ENCODE data around the gene ZSWIM2. TPM values are rescaled to one million over a fixed set of nuclear protein-coding genes. Genes with fewer than 3 reads are reported as not detected.
A peak's percentile ranks its signal among the peaks of the same experiment; 100 is the strongest.

ZSWIM2 gene
- total RNA-seq, 1 experiment from 2014 or later, result not detected

DNA sequence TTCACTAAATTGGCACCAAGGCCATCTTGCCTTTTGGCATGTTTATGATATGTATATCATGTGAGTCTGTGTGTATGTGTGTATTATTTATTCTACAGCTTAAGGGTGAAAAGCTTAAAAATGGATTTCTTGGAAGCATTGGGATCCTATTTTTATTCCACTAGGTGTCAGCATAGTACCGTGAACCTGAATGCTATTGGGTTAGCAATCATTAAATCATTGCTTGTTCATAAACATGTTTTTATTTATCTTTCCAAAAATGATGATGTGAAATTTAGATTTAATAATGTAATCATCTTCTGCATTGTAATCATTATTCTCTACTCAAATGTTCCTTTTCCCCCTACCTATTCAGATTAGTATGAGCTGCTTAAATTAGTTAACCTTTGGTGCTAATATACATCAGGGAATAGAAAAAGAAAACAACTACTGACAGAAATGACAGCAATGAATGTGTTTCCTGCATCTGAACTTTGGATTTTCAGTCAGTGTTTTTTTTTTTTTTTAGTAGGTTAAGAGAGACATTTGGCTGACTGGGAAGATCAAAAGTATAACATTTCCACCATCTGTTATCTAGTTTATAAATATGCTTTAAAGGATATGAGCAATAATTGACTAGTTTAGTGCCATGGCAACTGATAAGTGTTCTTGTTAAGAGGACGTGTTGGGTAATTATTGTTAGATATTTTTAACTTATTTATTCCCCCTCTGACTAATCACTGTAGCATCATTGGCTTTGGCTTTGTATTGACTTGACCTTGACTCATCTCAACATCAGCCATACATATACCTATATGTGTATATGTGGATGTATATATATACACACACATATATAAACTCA is 14.1 kb upstream of the ZSWIM2 start:
- Histone ChIP-seq H4K20me1 (ENCODE audit: insufficient read depth) (no peaks in the 10 kb centered on the region), H3K4me3 (replicated peaks in 1 of 2; ENCODE audit: low read depth in 1 of 2, low read length in 2 of 2) (no peak overlapping the region), H3K4me2 (ENCODE audit: low read length) (no peak overlapping the region), H3K9ac (ENCODE audit: low read length) (no peak overlapping the region), H3K27ac (ENCODE audit: low read depth, low read length) (no peak overlapping the region), H2AFZ (ENCODE audit: low read depth, low read length, poor library complexity, severe bottlenecking) (peak overlapping the region; percentile 65), H3K36me3 (ENCODE audit: control insufficient read depth in 1 of 2, insufficient read depth in 2 of 2, low read length in 2 of 2) (no peaks in the 10 kb centered on the region), H3K9me3 (ENCODE audit: control insufficient read depth in 1 of 2, insufficient read depth in 1 of 2, low read depth in 1 of 2, low read length in 2 of 2) (no peaks in the 10 kb centered on the region), H3K9me2 (ENCODE audit: insufficient read depth) (no peaks in the 10 kb centered on the region), H3K79me2 (ENCODE audit: insufficient read depth, low read length) (no peaks in the 10 kb centered on the region), H3K27me3 (ENCODE audit: insufficient read depth, low read length) (no peaks in the 10 kb centered on the region), H3K4me1 (ENCODE audit: control insufficient read depth in 1 of 2, insufficient read depth in 2 of 2, low read length in 2 of 2) (no peaks in the 10 kb centered on the region)
- ATAC-seq (peak; percentile 78), DNase-seq (ENCODE audit: low read depth, low spot score) (peak; percentile 32)
- RAD21 ChIA-PET (ENCODE audit: low non-redundant PET in 1 of 2, low total read pairs in 2 of 2, uncharacterized antibody in 2 of 2, unreplicated experiment in 2 of 2), result interaction anchor here (0.6 to 1.1 kb wide), 6 partner anchors 283 to 718 kb away, joined by 3 to 5 read pairs (median 3); partner anchors contain the start of gene CALCRL (in 2 of the 2)
- TF ChIP-seq RAD21 (IDR thresholded peaks at IDR 0.05; ENCODE audit: low read depth) (peak; percentile 87), EGR1 (IDR thresholded peaks at IDR 0.05; ENCODE audit: low read depth) (no peak), SRF (IDR thresholded peaks at IDR 0.05; ENCODE audit: low read depth) (no peak), SP1 (IDR thresholded peaks at IDR 0.05; ENCODE audit: low read depth) (no peak)
- TF ChIP-seq, protein P1, sequence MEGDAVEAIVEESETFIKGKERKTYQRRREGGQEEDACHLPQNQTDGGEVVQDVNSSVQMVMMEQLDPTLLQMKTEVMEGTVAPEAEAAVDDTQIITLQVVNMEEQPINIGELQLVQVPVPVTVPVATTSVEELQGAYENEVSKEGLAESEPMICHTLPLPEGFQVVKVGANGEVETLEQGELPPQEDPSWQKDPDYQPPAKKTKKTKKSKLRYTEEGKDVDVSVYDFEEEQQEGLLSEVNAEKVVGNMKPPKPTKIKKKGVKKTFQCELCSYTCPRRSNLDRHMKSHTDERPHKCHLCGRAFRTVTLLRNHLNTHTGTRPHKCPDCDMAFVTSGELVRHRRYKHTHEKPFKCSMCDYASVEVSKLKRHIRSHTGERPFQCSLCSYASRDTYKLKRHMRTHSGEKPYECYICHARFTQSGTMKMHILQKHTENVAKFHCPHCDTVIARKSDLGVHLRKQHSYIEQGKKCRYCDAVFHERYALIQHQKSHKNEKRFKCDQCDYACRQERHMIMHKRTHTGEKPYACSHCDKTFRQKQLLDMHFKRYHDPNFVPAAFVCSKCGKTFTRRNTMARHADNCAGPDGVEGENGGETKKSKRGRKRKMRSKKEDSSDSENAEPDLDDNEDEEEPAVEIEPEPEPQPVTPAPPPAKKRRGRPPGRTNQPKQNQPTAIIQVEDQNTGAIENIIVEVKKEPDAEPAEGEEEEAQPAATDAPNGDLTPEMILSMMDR (IDR thresholded peaks at IDR 0.05 in 2 of 3, conservative IDR thresholded peaks at IDR 0.05 in 1 of 3; ENCODE audit: borderline replicate concordance in 1 of 3, insufficient read depth in 1 of 3, low read depth in 2 of 3, low read length in 2 of 3), result peak; percentile 54 to 83 (median 61)
- CTCF ChIA-PET, result interaction anchor here (0.6 to 2.0 kb wide), 39 partner anchors 8 to 1656 kb away, joined by 3 to 50 read pairs (median 4); partner anchors contain the start of gene CALCRL
- BruUV-seq (replicated peaks), result no TSS peak
- intact Hi-C loops (cut with micrococcal nuclease), result loop anchor here (1.0 to 10.0 kb wide), 3 partner anchors 590 to 1652 kb away; no protein-coding TSS in a partner anchor
- POLR2A ChIA-PET, result no interaction called here

DNA sequence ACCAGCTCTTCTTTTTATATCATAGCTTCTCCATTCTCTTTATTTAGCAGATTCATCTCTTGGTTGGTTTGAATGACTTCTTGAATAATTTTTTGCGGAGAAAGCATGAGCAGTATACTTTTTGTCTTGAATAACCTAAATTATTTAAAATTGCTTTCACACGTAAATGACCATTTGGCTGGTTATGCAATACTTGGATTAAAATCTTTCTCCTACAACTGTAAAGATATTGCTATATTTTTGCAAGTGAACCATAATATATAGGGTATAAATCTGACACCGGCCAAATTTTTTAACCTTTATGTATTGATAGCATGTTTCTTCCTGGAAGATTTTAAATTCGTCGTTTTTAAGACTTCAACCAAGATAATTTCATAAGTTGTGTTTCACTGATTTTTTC is 6.2 kb upstream of the ZSWIM2 start:
- TF ChIP-seq TCF7L2 (IDR thresholded peaks at IDR 0.05; ENCODE audit: borderline replicate concordance, extremely low read depth, insufficient read depth, insufficient read length) (no peak), JUND (IDR thresholded peaks at IDR 0.05) (no peak), EZH2phosphoT487 (IDR thresholded peaks at IDR 0.05; ENCODE audit: borderline replicate concordance) (no peak), CEBPB (IDR thresholded peaks at IDR 0.05; ENCODE audit: low read depth) (no peak), YY1 (IDR thresholded peaks at IDR 0.05; ENCODE audit: extremely low read depth, insufficient replicate concordance, low read depth, low read length) (no peak), RAD21 (IDR thresholded peaks at IDR 0.05; ENCODE audit: low read depth) (no peak)
- TF ChIP-seq, protein P2, sequence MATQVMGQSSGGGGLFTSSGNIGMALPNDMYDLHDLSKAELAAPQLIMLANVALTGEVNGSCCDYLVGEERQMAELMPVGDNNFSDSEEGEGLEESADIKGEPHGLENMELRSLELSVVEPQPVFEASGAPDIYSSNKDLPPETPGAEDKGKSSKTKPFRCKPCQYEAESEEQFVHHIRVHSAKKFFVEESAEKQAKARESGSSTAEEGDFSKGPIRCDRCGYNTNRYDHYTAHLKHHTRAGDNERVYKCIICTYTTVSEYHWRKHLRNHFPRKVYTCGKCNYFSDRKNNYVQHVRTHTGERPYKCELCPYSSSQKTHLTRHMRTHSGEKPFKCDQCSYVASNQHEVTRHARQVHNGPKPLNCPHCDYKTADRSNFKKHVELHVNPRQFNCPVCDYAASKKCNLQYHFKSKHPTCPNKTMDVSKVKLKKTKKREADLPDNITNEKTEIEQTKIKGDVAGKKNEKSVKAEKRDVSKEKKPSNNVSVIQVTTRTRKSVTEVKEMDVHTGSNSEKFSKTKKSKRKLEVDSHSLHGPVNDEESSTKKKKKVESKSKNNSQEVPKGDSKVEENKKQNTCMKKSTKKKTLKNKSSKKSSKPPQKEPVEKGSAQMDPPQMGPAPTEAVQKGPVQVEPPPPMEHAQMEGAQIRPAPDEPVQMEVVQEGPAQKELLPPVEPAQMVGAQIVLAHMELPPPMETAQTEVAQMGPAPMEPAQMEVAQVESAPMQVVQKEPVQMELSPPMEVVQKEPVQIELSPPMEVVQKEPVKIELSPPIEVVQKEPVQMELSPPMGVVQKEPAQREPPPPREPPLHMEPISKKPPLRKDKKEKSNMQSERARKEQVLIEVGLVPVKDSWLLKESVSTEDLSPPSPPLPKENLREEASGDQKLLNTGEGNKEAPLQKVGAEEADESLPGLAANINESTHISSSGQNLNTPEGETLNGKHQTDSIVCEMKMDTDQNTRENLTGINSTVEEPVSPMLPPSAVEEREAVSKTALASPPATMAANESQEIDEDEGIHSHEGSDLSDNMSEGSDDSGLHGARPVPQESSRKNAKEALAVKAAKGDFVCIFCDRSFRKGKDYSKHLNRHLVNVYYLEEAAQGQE (IDR thresholded peaks at IDR 0.05; ENCODE audit: low read depth), result no peak
- TF ChIP-seq, protein P3, sequence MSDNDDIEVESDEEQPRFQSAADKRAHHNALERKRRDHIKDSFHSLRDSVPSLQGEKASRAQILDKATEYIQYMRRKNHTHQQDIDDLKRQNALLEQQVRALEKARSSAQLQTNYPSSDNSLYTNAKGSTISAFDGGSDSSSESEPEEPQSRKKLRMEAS (IDR thresholded peaks at IDR 0.05), result no peak
- no peaks in the 10 kb centered on the region for H3K9me2 ChIP-seq (ENCODE audit: insufficient read depth)
- DNase-seq (ENCODE audit: low read depth, low spot score) (no peak), ATAC-seq (no peak)
- H3K27ac ChIP-seq (ENCODE audit: low read depth, low read length), result no peak overlapping the region
- no peaks in the 10 kb centered on the region for H3K79me2 ChIP-seq (ENCODE audit: insufficient read depth, low read length)
- BruUV-seq (replicated peaks), result no TSS peak
- CTCF ChIA-PET, result no interaction called here
- no peak overlapping the region for H3K4me2 ChIP-seq (ENCODE audit: low read length)
- H3K4me1 ChIP-seq (ENCODE audit: control insufficient read depth in 1 of 2, insufficient read depth in 2 of 2, low read length in 2 of 2), result no peaks in the 10 kb centered on the region
- no peak overlapping the region for H3K9ac ChIP-seq (ENCODE audit: low read length)
- POLR2A ChIA-PET, result no interaction called here
- intact Hi-C loops (cut with micrococcal nuclease), result no loop called here
- no peak overlapping the region for H3K4me3 ChIP-seq (replicated peaks in 1 of 2; ENCODE audit: low read depth in 1 of 2, low read length in 2 of 2)
- no peak overlapping the region for H2AFZ ChIP-seq (ENCODE audit: low read depth, low read length, poor library complexity, severe bottlenecking)
- RAD21 ChIA-PET (ENCODE audit: low non-redundant PET in 1 of 2, low total read pairs in 2 of 2, uncharacterized antibody in 2 of 2, unreplicated experiment in 2 of 2), result no interaction called here
- no peaks in the 10 kb centered on the region for H4K20me1 ChIP-seq (ENCODE audit: insufficient read depth)
- H3K27me3 ChIP-seq (ENCODE audit: insufficient read depth, low read length), result no peaks in the 10 kb centered on the region
- no peaks in the 10 kb centered on the region for H3K36me3 ChIP-seq (ENCODE audit: control insufficient read depth in 1 of 2, insufficient read depth in 2 of 2, low read length in 2 of 2)
- H3K9me3 ChIP-seq (ENCODE audit: control insufficient read depth in 1 of 2, insufficient read depth in 1 of 2, low read depth in 1 of 2, low read length in 2 of 2), result no peaks in the 10 kb centered on the region

All from HCT116 (cell line).